ENCODE data around the gene HIRIP3.

- TF ChIP-seq CTCF (IDR thresholded peaks at IDR 0.05; ENCODE audit: low read depth, low read length, poor library complexity, severe bottlenecking) (no peak), EZH2phosphoT487 (IDR thresholded peaks at IDR 0.05; ENCODE audit: borderline replicate concordance, low read length) (no peak)
Measured at GRCh38 chr16:30011714-30012504, 16.5 kb upstream of the HIRIP3 start.

Measured in DOHH2 (cell line).